Raji (cell line): ENCODE results near the gene TTC21B.

ENCODE experiments used
- POLR2A ChIP-seq: IDR thresholded peaks from 2 replicates; pipeline ENCODE4 v1.6.1; 2011; ENCODE audit warnings: low read depth, low read length, control low read depth; ENCODE audit not compliant: insufficient read depth

The TTC21B gene

DNA sequence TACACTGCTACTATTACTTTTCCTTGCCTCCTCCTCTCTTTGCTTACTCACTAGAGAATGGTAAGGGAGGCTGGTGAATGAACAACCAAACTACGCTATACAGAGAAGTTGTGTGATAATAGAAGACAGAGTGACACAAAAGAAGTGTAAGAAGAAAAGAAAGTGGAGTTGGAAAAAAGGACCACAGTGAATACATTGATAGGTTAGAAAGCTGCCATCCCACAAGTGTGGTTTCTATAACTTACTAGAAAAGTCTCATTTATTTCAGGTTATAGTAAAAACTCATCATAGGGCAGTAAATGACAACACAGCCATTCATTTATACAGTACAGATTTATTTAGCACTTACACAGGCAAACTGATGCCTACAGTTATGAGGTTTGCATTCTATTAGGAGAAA is 77.3 kb downstream of the TTC21B start:
- TF ChIP-seq POLR2A, result no peak

DNA sequence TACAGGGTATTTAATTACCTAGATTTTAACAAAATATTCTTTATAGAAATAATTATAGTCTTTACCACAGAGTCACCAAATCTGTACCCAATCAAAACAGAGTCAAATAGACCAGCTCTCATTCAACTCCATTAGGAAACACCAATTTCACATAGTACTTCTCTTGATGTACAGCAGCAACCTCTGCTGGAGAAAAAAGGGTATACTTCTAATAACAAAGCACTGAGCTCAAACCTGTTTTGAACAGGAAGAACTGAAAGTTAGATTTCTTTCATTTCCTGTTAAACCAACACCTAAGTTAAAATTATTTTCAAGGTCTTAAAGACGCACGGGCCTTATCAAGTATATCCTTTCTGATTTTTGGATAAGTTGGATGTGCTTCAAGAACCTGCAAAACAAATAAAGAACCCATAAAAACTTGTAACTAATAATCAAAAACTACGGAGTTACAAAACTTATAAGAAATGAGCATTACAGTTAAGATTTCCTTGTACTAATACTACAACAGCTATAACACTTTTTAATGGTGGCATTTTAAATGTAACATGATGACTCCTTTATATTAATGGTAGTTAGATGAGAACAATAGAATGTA is 79.0 kb downstream of the TTC21B start:
- no peak for TF ChIP-seq POLR2A

DNA sequence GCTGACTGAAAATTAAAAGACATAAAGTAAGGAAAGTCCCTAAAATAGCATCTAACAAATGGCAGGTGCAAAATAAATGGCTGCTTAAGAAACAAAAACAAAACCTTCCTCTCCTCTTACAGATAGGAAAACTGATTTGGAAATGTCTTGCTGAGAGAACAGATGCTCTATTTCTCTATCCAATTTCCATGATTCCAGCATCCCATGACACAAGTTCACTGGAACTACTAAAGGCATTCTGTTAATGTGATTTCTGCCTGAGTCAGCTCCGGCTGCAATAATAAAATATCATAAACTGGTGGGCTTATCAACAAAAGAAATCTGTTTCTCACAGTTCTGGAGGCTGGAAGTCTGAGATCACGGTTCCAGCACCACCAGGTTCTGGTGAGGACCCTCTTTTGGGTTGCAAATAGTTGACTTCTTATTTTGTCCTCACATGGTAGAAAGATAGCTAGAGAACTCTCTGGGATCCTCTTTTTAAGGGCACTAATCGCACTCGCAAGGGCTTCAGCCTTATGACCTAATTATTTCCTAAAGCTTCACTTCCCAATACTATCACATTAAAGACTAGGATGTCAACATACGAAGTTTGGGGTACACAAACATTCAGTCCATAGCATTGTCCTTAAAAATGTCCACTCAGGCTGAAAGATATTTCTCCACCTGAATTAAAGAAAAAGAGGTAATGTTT is 81.3 kb downstream of the TTC21B start:
- no peak for TF ChIP-seq POLR2A

DNA sequence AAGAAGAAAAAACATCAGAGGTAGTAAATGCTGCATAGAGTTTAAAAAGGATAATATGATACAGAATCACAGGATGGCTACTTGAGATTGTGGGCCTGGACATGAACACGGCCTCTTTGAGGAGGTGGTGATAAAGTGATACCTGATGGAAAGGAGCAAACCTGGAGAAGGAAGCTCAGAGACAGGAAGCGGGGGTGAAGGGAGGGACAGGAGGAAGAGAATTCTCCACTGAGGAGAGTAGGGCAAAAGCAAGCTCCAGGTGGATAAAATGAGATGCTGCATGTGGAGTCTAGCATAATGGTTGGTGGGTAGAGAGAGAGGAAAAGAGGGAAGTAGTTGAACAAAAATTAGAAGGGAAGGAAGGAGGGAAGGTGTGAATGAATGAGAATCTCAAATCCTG is 82.6 kb downstream of the TTC21B start:
- no peak for TF ChIP-seq POLR2A

DNA sequence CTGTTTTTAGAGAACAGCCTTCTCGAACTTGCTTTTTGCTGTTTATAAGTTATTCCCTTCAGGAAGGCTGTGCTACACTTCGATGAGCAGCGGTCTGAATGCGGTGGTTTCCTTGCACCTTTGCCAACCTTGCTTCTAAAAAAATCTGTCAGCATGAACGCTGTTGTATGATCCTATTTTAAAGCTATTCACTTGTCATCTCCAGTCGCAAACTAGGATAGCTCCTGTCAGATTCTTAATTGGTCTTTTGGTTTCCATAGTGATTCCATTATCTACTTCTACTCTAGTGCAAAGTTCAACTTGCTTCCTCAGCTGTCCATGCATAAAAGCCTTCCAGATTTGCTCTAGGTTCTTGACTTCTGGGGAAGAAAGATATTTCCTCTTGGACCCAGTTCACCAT is 83.2 kb downstream of the TTC21B start:
- TF ChIP-seq POLR2A, result no peak

DNA sequence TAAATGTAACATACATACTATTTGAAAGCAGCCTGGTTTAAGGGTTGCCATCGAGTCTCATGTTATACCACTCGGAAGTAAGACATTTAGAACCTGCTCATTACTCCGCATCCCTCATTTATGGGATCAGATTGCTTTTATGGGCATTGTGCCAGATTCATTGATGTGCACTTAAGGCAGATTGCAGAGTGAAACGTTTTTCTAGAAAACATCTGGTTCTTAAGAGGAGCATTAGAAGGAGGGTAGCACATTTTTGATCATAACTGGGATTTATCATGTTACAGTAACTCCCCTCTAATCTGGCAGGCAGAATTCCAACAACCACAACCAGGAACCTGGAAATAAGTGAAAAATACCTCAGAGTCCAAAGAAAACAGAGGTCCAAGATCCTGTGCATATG is 85.4 kb downstream of the TTC21B start:
- no peak for TF ChIP-seq POLR2A

DNA sequence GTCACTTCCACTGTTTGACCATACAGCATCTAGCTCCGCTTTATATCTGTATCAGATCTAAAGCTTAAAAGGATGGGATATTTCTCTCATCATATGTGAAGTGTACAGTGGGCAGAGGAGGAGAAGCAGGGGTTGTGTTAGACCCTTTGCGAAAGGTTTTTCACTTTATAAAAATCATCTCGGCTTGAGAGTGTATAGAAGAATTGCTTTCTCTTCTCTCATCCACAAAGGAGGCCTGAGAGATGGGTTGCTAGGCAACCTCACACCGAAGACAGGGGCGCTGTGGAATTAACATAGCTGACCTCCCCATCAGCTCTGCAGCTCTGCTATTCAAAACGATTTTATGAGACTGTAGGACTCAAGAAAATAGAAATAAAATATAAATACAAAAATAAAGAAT is 89.3 kb downstream of the TTC21B start:
- no peak for TF ChIP-seq POLR2A

DNA sequence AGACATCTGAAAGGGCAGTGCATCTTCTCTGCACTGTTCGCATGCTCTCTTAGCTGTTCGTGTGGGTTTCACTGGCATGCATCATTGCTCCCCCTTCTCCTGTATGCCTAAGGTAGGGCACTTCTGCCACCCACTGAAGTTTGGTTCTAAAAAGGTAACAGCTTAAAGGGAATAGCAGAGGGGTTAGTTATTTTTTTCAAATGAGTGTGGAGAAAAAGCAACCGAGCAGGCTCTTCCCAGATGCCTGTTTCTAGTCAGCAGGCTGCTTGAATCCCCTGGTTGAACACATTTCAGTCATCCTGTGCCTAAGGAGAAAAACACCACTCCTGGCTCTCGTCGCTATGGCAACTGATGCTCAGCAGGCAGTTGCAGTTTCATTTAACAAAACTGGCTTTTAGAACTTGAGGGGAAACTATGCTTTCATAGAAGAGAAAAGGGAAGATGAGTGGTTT is 89.7 kb downstream of the TTC21B start:
- no peak for TF ChIP-seq POLR2A

DNA sequence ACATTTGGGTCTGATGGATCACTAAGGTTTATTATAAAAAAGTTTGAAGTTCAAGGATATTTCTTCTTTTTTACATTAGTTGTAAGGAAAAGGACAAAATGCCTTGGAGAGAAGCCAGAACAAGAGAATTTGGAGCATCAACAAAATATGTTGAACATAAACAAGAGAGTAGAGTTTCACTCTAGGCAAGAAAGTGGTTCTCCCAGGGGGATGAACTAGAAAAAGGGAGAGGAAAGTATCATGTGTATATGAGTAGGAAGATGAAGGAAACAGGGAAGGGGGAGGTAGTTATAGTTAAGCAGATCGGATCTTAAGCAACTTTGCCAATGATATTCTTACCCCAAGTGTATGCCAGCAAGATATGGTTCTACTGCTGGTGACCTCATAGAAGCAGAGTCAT is 95.7 kb downstream of the TTC21B start:
- no peak for TF ChIP-seq POLR2A

DNA sequence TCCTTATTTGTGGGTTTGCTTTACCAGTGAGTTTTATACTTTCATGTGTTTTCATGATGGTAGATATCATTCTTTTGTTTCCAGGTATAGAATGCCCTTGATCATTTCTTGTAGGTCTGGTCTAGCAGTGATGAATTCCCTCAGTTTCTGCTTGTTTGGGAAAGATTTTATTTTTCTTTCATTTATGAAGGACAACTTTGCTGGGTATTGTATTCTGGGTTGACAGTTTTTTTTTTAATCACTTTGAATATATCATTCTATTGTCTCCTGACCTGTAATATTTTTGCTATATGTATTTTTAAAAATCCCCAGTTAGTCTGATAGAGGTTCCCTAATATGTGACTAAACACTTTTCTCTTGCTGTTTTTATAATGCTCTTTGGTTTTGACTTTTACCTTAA is 101.2 kb downstream of the TTC21B start:
- no peak for TF ChIP-seq POLR2A

DNA sequence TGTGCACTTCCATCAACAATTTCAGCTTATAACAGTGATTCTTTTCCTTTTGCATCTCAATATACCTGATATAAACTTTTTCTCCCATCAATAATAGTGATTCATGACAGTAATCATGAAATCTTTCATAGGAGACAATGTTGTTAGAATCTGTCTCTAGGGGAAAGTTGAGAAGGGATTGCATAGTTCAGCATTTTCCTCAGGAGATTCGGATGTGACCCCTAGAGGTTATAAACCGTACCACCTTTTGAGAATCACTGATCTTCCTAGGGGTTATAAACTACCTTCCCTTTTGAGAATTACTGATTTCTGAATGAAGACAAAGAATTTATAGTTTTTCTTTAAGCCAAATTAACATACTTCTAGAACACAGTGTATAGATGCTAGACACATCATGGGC is 106.6 kb downstream of the TTC21B start:
- TF ChIP-seq POLR2A, result no peak

DNA sequence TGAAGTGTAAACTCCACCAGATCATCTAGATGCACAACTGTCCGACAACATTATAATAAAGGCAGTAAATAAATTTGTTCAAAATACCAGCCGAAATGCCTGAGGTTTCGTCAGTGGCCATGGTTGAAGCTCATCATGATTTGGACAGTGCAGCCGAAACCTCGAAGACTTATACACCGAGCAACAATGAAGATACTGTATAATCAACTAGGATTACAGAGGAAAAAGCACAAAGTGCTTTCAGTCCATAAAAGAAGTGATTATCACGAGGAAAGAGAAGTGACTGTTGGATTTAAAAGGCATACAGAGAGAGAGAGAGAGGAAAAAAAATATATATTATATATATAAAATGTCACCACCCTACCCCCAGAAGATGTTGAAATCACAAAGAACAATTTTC is 107.5 kb downstream of the TTC21B start:
- TF ChIP-seq POLR2A, result no peak

DNA sequence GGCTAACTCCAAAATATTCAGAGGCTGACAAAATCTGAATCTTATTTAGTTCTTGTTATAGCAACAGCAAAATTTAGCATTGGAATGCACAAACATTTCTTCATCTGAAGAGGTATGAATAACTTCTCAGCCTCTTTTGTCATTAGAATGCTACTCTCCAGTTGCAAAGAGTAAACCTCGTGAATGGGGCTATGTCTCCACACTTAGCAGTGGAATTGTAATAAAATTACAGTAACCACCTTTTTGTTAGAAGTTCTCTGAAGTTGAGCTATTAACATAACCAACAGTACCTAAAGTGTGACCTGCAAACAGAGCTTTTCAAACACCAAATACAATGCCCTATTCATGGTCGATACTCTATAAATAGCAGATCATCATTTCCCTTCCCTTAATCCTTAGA is 109.4 kb downstream of the TTC21B start:
- no peak for TF ChIP-seq POLR2A

DNA sequence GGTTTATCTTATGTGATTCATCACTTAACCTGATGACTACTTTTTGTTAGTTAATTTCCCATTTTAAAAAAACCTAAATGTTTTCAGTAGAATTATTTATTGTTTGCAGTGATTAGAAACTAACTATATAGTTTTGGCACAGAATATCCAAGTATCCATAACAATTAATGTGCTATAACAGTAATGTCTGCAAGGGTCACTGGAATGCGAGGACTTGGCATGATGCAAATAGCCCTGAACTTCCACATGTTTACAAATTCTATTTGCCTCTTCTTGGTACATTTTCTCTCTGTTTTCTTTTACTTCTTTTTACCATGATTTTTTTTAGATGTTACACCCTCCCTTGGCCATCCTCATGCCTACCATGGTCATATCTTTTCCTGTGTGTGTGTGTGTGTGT is 110.2 kb downstream of the TTC21B start:
- no peak for TF ChIP-seq POLR2A

DNA sequence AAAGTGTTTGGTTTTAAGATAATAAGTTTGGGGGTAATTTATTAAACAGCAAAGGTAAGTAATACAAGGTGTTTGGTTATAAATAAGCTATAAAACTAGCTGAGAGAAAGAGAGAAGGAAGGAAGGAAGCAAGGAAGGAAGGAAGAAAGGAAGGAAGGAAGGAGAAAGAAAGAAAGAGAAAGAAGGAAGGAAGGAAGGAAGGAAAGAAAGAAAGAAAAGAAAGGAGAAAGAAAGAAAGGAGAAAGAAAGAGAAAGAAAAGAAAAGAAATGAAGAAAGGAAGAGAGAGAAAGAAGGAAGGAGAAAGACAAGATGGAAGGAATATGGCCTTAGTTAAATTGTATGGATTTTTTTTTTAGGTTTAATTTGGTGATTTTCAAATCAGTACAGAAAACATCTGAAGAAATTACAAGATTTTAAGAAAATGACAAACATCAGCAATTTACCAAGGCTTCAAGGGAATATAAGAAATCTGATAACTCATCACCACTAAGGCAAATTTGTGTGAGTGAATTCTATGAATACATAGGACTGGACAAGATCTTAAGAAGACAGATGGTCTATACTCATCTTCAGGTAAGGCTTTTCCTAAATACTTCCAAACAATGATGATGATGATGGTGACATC is 113.1 kb downstream of the TTC21B start:
- no peak for TF ChIP-seq POLR2A

DNA sequence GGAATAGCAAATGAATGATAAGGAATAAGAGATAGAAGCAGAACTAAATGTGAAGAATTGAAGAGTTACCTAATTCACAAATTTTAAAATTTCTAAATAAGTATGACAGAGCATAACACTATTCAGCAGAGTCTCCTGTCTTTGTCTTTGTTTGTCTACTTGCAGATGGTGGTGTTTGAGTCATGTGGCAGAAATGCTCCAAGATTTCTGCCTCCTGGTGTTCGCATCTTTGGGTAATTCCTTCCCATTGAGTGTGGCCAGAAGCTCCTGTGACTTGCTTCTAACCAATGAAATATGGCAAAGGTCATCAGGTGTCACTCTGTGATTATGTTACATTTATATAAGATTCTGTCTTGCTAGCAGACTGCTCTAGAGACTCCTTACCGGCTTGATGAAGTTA is 114.0 kb downstream of the TTC21B start:
- TF ChIP-seq POLR2A, result no peak
